DMS153 treated with DMSO at 0.1 percent for 48 hours (cell line): ENCODE results near the gene NAP1L1.

Source experiments
- DNase-seq: peaks from one replicate; lab custom pipeline; 2025; ENCODE audit not compliant: unreplicated experiment; lab: John Stamatoyannopoulos, UW

The NAP1L1 gene

GRCh38 chr12:76083904-76084862 lies at the start of gene NAP1L1:
NAP1L1 (minus strand) TSS chr12:76084685; CDS start chr12:76074219, 10,466 bp downstream.
- DNase-seq = peak; percentile 93

- DNase-seq = no peak
These were observed 43.1 kb upstream of the NAP1L1 start for GRCh38 chr12:76127588-76127987.

GRCh38 chr12:76124456-76124855 lies 40.0 kb upstream of the NAP1L1 start:
- no peak for DNase-seq

- DNase-seq = no peak
These were observed 39.1 kb upstream of the NAP1L1 start for GRCh38 chr12:76123259-76124212.

- no peak for DNase-seq
These were observed 35.4 kb upstream of the NAP1L1 start for GRCh38 chr12:76119887-76120286.

GRCh38 chr12:76117751-76118150 lies 33.3 kb upstream of the NAP1L1 start:
- no peak for DNase-seq

- no peak for DNase-seq
These were observed 32.7 kb upstream of the NAP1L1 start for GRCh38 chr12:76117067-76117691.

GRCh38 chr12:76113800-76114757 lies 29.6 kb upstream of the NAP1L1 start:
- no peak for DNase-seq

GRCh38 chr12:76111209-76111749 lies 26.8 kb upstream of the NAP1L1 start:
- no peak for DNase-seq

GRCh38 chr12:76109879-76110278 lies 25.4 kb upstream of the NAP1L1 start:
- no peak for DNase-seq

GRCh38 chr12:76108356-76108755 lies 23.9 kb upstream of the NAP1L1 start:
- no peak for DNase-seq

GRCh38 chr12:76106631-76107030 lies 22.1 kb upstream of the NAP1L1 start:
- no peak for DNase-seq

- no peak for DNase-seq
These were observed 19.5 kb upstream of the NAP1L1 start for GRCh38 chr12:76103958-76104357.

- DNase-seq = no peak
These were observed 17.4 kb upstream of the NAP1L1 start for GRCh38 chr12:76101739-76102385.

- no peak for DNase-seq
These were observed 11.7 kb upstream of the NAP1L1 start for GRCh38 chr12:76096079-76096646.

GRCh38 chr12:76094754-76095153 lies 10.3 kb upstream of the NAP1L1 start:
- DNase-seq = no peak

GRCh38 chr12:76091246-76091754 lies 6.8 kb upstream of the NAP1L1 start:
- no peak for DNase-seq

GRCh38 chr12:76085520-76085868 lies 1.0 kb upstream of the NAP1L1 start:
- DNase-seq = peak; percentile 27
